Stomach smooth muscle (tissue), 2 donors: ENCODE measurements around the gene NT5C1B.

Experiments used
- H3K27ac ChIP-seq: one replicate; pipeline ENCODE4 v1.7.0; 2013; ENCODE audit warnings: mild to moderate bottlenecking, low read length, inconsistent platforms
- H3K27me3 ChIP-seq, 2 donors: one replicate each; pipeline ENCODE4 v1.7.0; 2013; ENCODE audit warnings: low read length in 2 of 2; ENCODE audit not compliant: insufficient read depth in 2 of 2, control insufficient read depth in 1 of 2
- H3K36me3 ChIP-seq, 2 donors: one replicate each; pipeline ENCODE4 v1.7.0; 2013; ENCODE audit warnings: low read length in 2 of 2; ENCODE audit not compliant: control insufficient read depth in 2 of 2, insufficient read depth in 2 of 2
- H3K4me1 ChIP-seq: one replicate; pipeline ENCODE4 v1.7.0; 2013; ENCODE audit warnings: low read length; ENCODE audit not compliant: control insufficient read depth, insufficient read depth
- H3K4me3 ChIP-seq, 2 donors: one replicate each; pipeline ENCODE4 v1.7.0; 2013; ENCODE audit warnings: low read length in 2 of 2
- H3K9ac ChIP-seq, 2 donors: one replicate each; pipeline ENCODE4 v1.7.0; 2013; ENCODE audit warnings: low read length in 2 of 2, mild to moderate bottlenecking in 1 of 2
- H3K9me3 ChIP-seq, 2 donors: one replicate each; pipeline ENCODE4 v1.7.0; 2013; ENCODE audit warnings: low read length in 2 of 2; ENCODE audit not compliant: control insufficient read depth in 2 of 2
- donor health status: healthy.
- donor health status: Pancreatic carcinoma.

The NT5C1B gene

DNA sequence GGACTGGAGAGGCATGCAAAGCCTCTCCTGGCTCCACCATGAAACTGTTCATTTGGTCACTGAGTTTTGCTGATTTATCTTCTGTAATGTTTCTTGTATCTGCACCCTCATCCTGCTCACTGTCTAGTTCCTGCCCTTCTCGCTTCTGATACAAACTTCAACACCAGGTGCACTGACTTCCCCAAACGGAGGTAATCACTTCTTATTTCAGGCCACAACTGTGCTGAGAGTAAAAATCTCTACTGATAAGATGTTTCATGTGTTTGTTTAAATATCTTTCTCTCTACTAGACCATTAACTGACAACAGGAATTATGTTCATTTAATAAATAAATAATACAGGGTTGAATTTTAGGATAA is 10.9 kb upstream of the NT5C1B start:
- Histone ChIP-seq H3K9ac (no peak overlapping the region), H3K4me1 (no peaks in the 10 kb centered on the region), H3K9me3 (no peaks in the 10 kb centered on the region), H3K27me3 (no peaks in the 10 kb centered on the region), H3K4me3 (no peak overlapping the region), H3K27ac (no peak overlapping the region), H3K36me3 (no peaks in the 10 kb centered on the region)

- Histone ChIP-seq H3K27me3 (no peaks in the 10 kb centered on the region), H3K4me3 (no peak overlapping the region), H3K36me3 (no peaks in the 10 kb centered on the region), H3K9me3 (no peaks in the 10 kb centered on the region), H3K27ac (no peak overlapping the region), H3K4me1 (no peaks in the 10 kb centered on the region), H3K9ac (no peak overlapping the region)
Observed at GRCh38 chr2:18599509-18600254, 10.3 kb upstream of the NT5C1B start.

GRCh38 chr2:18598848-18599484 is 9.6 kb upstream of the NT5C1B start:
- H3K9ac ChIP-seq: no peak overlapping the region
- no peaks in the 10 kb centered on the region for H3K9me3 ChIP-seq

GRCh38 chr2:18597618-18598017 is 8.2 kb upstream of the NT5C1B start:
- Histone ChIP-seq H3K4me1 (no peaks in the 10 kb centered on the region), H3K4me3 (no peak overlapping the region), H3K27ac (no peak overlapping the region), H3K27me3 (no peaks in the 10 kb centered on the region), H3K9ac (no peak overlapping the region), H3K36me3 (no peaks in the 10 kb centered on the region), H3K9me3 (no peaks in the 10 kb centered on the region)

More at GRCh38 chr2:18598848-18599484, 9.6 kb upstream of the NT5C1B start:
- Histone ChIP-seq H3K4me1 (no peaks in the 10 kb centered on the region), H3K4me3 (no peak overlapping the region), H3K27ac (no peak overlapping the region), H3K27me3 (no peaks in the 10 kb centered on the region), H3K36me3 (no peaks in the 10 kb centered on the region)

GRCh38 chr2:18596993-18597392 is 7.6 kb upstream of the NT5C1B start:
- no peak overlapping the region for H3K27ac ChIP-seq
- no peak overlapping the region for H3K9ac ChIP-seq

GRCh38 chr2:18593496-18593895 is 4.1 kb upstream of the NT5C1B start:
- Histone ChIP-seq H3K36me3 (no peaks in the 10 kb centered on the region), H3K4me3 (no peak overlapping the region), H3K9me3 (no peaks in the 10 kb centered on the region), H3K9ac (no peak overlapping the region), H3K27ac (no peak overlapping the region), H3K27me3 (no peaks in the 10 kb centered on the region), H3K4me1 (no peaks in the 10 kb centered on the region)

More at GRCh38 chr2:18596993-18597392, 7.6 kb upstream of the NT5C1B start:
- no peaks in the 10 kb centered on the region for H3K9me3 ChIP-seq
- H3K27me3 ChIP-seq: no peaks in the 10 kb centered on the region
- no peak overlapping the region for H3K4me3 ChIP-seq
- no peaks in the 10 kb centered on the region for H3K4me1 ChIP-seq
- no peaks in the 10 kb centered on the region for H3K36me3 ChIP-seq

DNA sequence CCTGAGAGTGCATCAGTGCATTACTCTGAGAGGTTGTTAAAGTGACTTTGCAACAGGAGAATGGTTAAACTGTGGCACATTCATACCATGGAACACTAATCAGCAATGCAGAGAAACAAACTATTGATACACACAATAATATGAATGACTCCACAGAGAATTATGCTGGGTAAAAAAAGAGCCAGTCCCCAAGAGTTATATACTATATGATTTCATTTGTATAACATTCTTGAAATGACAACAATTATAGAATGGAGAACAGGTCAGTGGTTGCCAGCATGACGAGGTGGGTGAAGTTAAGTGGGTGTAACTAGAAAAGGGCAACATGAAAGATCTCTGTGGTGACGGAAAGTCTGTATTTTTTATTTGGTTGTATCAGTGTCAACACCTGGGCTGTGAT is 3.0 kb upstream of the NT5C1B start:
- Histone ChIP-seq H3K36me3 (no peaks in the 10 kb centered on the region), H3K9ac (no peak overlapping the region), H3K27me3 (no peaks in the 10 kb centered on the region), H3K27ac (no peak overlapping the region), H3K4me3 (no peak overlapping the region), H3K9me3 (no peaks in the 10 kb centered on the region), H3K4me1 (no peaks in the 10 kb centered on the region)

DNA sequence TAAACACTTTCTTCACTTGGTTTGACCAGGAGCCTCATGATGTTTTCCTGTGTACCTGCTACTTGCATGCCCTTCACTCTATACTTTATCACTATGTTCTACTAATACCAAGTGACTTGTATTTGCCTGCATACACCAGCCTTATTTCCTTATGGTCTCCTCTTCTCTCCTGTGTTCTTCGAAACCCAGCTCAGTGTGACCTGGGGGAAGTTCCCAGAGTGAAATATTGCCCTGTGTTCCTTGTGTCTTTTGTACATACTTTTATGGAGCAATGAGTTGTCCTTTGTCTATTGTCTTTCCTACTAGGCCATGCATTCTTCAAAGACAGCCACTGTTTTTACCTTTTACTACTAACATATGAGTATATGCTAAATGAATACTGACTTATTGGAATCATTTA is 567 bp downstream of the NT5C1B start:
- no peak overlapping the region for H3K4me3 ChIP-seq

DNA sequence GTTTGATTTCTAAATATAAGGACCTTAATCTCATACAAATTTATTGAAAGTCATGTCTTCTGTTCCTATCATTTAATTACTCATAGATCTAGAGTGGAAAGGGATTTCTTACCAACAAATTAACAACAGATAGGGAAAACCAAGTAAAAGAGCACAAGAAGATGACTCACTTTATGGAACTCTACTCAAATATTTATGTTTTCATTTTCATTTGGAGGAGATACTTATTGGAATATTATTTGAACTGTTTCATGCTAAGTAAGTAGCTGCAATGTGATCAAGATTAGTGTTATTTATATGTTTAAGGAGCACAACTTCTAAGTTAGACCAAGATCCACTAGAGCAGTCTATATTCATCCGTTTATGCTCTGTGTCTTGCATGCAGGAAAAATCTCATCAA is 1.3 kb downstream of the NT5C1B start:
- Histone ChIP-seq H3K4me1 (no peaks in the 10 kb centered on the region), H3K9me3 (peaks cover 0 to 3% of the 10 kb centered on the region in 2 donors), H3K9ac (no peak overlapping the region), H3K27me3 (no peaks in the 10 kb centered on the region), H3K27ac (no peak overlapping the region), H3K36me3 (no peaks in the 10 kb centered on the region), H3K4me3 (no peak overlapping the region)

More for the DNA sequence above, 567 bp downstream of the NT5C1B start:
- Histone ChIP-seq H3K36me3 (no peaks in the 10 kb centered on the region), H3K4me1 (no peaks in the 10 kb centered on the region), H3K9me3 (peaks cover 0 to 3% of the 10 kb centered on the region in 2 donors), H3K27me3 (no peaks in the 10 kb centered on the region), H3K27ac (no peak overlapping the region), H3K9ac (no peak overlapping the region)

GRCh38 chr2:18585526-18585925 is 3.8 kb downstream of the NT5C1B start:
- H3K4me3 ChIP-seq: no peak overlapping the region
- no peaks in the 10 kb centered on the region for H3K36me3 ChIP-seq
- no peaks in the 10 kb centered on the region for H3K4me1 ChIP-seq

GRCh38 chr2:18584608-18584954 is 4.8 kb downstream of the NT5C1B start:
- Histone ChIP-seq H3K27me3 (no peaks in the 10 kb centered on the region), H3K4me3 (no peak overlapping the region), H3K9me3 (peaks cover 0 to 3% of the 10 kb centered on the region in 2 donors), H3K9ac (no peak overlapping the region), H3K4me1 (no peaks in the 10 kb centered on the region), H3K27ac (no peak overlapping the region), H3K36me3 (no peaks in the 10 kb centered on the region)

More at GRCh38 chr2:18585526-18585925, 3.8 kb downstream of the NT5C1B start:
- Histone ChIP-seq H3K9me3 (peaks cover 0 to 3% of the 10 kb centered on the region in 2 donors), H3K27me3 (no peaks in the 10 kb centered on the region), H3K9ac (no peak overlapping the region), H3K27ac (no peak overlapping the region)
